ENCODE results near the gene TNKS1BP1. TPM values are rescaled to one million over a fixed set of nuclear protein-coding genes. Genes with fewer than 3 reads are reported as not detected.

TNKS1BP1 gene
- total and polyA plus RNA-seq, 2 of the 8 experiments (the other 6 are each of a cell fraction or from before 2014, with no cell fraction given): 50.0 to 122 TPM

- TF ChIP-seq ATF2 (IDR thresholded peaks at IDR 0.05; ENCODE audit: low read length): 0 out of 2 replicates have a peak, but pooled peaks have one; percentile 7
- TF ChIP-seq TAF1 (IDR thresholded peaks at IDR 0.05; ENCODE audit: low read depth, low read length): peak; percentile 71
- no peak for TF ChIP-seq KDM5A (IDR thresholded peaks at IDR 0.05; ENCODE audit: low read length)
- TF ChIP-seq SIX5 (IDR thresholded peaks at IDR 0.05; ENCODE audit: low read depth, low read length): no peak
- peak in 1 of 2 experiments; percentile 53; a peak in 1 of 3 replicates for TF ChIP-seq EP300 (IDR thresholded peaks at IDR 0.05; ENCODE audit: borderline replicate concordance in 1 of 2, low read depth in 2 of 2, low read length in 2 of 2)
- TF ChIP-seq ASH2L (IDR thresholded peaks at IDR 0.05; ENCODE audit: low read length): peak; percentile 73
- TF ChIP-seq POLR2A (IDR thresholded peaks at IDR 0.05; ENCODE audit: control extremely low read depth in 1 of 2, low read depth in 2 of 2, low read length in 2 of 2): peak; percentile 52 to 83
- TF ChIP-seq PHF8 (conservative IDR thresholded peaks at IDR 0.05; ENCODE audit: low read depth, low read length): 0 out of 2 replicates have a peak, but pooled peaks have one; percentile 33
Observed at GRCh38 chr11:57311109-57311936, 13.4 kb downstream of the TNKS1BP1 start (continued).
